ENCODE results near the gene PIP4K2B. TPM values are rescaled to one million over a fixed set of nuclear protein-coding genes. Genes with fewer than 3 reads are reported as not detected.

PIP4K2B gene
- total RNA-seq, 2 donors from 2014 or later: 74.3 to 91.6 TPM

DNA sequence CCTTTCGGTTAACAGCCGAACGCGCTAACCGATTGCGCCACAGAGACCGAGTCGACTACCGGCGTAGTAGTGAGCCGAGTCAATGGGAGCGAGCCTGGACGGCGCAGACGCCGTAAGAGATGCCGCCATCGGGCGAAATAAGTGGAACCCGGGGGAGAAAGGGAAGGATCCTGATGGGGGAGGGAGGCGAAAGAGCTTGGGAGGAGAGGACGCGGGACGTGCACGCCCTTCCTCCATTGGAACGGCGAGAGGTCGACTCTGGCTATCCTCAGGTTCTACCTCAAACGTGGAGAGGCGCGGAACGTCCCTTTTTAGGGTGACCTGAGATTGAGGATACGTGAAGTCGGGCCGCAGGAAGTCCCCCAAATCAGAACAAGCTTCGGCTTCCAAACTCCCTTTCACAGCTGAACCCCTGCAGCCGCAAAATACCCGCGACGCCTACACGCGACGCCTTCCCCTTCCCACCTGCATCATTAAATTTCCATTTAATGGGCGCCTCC, 47.5 kb downstream of the PIP4K2B start:
- Histone ChIP-seq H3K4me1 (ENCODE audit: control insufficient read depth, insufficient read depth, low read length) (no peaks in the 10 kb centered on the region), H3K4me3 (ENCODE audit: low read length) (peak overlapping the region; percentile 99), H3K27ac (ENCODE audit: low read depth, low read length) (peak overlapping the region; percentile 58), H3K9ac (ENCODE audit: extremely low read depth, low read length, poor library complexity, severe bottlenecking) (peak overlapping the region; percentile 67), H3K27me3 (ENCODE audit: control insufficient read depth, insufficient read depth, low read length, poor library complexity, severe bottlenecking) (no peaks in the 10 kb centered on the region), H3K9me3 (ENCODE audit: control insufficient read depth, low read length) (no peaks in the 10 kb centered on the region), H3K36me3 (ENCODE audit: control insufficient read depth, insufficient read depth, low read length) (peaks cover 22% of the 10 kb centered on the region)
- H3K27me3 Mint-ChIP-seq (ENCODE audit: insufficient read depth): no peaks in the 10 kb centered on the region
- DNase-seq: peak; percentile 97
- peaks cover 9% of the 10 kb centered on the region for H3K4me1 Mint-ChIP-seq
- H3K4me3 Mint-ChIP-seq: peak overlapping the region; percentile 92
- H3K9me3 Mint-ChIP-seq: no peaks in the 10 kb centered on the region
- TF ChIP-seq, protein P1, sequence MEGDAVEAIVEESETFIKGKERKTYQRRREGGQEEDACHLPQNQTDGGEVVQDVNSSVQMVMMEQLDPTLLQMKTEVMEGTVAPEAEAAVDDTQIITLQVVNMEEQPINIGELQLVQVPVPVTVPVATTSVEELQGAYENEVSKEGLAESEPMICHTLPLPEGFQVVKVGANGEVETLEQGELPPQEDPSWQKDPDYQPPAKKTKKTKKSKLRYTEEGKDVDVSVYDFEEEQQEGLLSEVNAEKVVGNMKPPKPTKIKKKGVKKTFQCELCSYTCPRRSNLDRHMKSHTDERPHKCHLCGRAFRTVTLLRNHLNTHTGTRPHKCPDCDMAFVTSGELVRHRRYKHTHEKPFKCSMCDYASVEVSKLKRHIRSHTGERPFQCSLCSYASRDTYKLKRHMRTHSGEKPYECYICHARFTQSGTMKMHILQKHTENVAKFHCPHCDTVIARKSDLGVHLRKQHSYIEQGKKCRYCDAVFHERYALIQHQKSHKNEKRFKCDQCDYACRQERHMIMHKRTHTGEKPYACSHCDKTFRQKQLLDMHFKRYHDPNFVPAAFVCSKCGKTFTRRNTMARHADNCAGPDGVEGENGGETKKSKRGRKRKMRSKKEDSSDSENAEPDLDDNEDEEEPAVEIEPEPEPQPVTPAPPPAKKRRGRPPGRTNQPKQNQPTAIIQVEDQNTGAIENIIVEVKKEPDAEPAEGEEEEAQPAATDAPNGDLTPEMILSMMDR (conservative IDR thresholded peaks at IDR 0.05): no peak
- H3K36me3 Mint-ChIP-seq (ENCODE audit: low read depth): peaks cover 18% of the 10 kb centered on the region
- peak overlapping the region; percentile 98 for H3K27ac Mint-ChIP-seq
- 0 to 1% methylated on average over 31 to 44 of the region's 44 CpGs for WGBS, 2 experiments (ENCODE audit: insufficient coverage in 1 of 2, insufficient read length in 1 of 2)

DNA sequence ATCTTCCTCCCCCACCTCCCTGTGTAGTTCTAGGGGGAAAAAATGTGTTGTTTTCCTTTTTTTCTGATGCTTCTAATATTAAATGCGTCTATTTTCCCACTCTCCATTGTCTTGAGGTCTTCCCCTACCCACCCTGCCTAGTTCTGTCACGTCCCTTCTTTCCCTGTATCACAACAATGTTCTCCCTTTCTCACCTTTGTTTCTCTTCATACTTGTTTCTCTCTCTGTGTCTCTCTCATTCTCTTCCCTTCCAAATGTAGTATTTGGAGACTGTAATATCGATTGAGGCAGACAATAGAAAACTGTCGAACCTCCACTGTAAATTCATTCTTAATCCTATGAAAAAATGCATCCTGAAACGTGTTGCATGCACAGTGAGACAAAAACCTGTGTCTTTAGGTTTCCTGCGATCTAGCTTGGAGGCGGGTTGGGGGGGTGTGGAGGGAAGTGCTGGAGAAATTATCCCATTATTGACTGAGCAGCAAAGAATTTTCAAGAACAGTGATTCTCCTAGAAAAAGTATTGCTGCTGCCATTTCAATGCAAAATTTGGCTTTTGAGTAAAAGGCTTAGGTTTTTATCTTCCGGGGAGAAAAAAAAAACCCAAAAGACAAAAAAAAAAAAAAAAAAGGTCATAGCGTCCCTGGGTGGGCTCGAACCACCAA, 48.1 kb downstream of the PIP4K2B start:
- TF ChIP-seq, protein P1 (conservative IDR thresholded peaks at IDR 0.05): no peak
- Histone ChIP-seq H3K27ac (ENCODE audit: low read depth, low read length) (no peak overlapping the region), H3K9ac (ENCODE audit: extremely low read depth, low read length, poor library complexity, severe bottlenecking) (peak overlapping the region; percentile 46), H3K27me3 (ENCODE audit: control insufficient read depth, insufficient read depth, low read length, poor library complexity, severe bottlenecking) (no peaks in the 10 kb centered on the region), H3K9me3 (ENCODE audit: control insufficient read depth, low read length) (no peaks in the 10 kb centered on the region), H3K4me3 (ENCODE audit: low read length) (peak overlapping the region; percentile 99), H3K4me1 (ENCODE audit: control insufficient read depth, insufficient read depth, low read length) (no peaks in the 10 kb centered on the region), H3K36me3 (ENCODE audit: control insufficient read depth, insufficient read depth, low read length) (peaks cover 16% of the 10 kb centered on the region)
- Mint-ChIP-seq H3K9me3 (no peaks in the 10 kb centered on the region), H3K27me3 (ENCODE audit: insufficient read depth) (no peaks in the 10 kb centered on the region), H3K4me3 (peak overlapping the region; percentile 92), H3K4me1 (peaks cover 15% of the 10 kb centered on the region), H3K36me3 (ENCODE audit: low read depth) (peaks cover 18% of the 10 kb centered on the region), H3K27ac (peak overlapping the region; percentile 98)
- peak; percentile 63 for DNase-seq
- 3% methylated on average over 7 to 10 of the region's 10 CpGs for WGBS, 2 experiments (ENCODE audit: insufficient coverage in 1 of 2, insufficient read length in 1 of 2)

DNA sequence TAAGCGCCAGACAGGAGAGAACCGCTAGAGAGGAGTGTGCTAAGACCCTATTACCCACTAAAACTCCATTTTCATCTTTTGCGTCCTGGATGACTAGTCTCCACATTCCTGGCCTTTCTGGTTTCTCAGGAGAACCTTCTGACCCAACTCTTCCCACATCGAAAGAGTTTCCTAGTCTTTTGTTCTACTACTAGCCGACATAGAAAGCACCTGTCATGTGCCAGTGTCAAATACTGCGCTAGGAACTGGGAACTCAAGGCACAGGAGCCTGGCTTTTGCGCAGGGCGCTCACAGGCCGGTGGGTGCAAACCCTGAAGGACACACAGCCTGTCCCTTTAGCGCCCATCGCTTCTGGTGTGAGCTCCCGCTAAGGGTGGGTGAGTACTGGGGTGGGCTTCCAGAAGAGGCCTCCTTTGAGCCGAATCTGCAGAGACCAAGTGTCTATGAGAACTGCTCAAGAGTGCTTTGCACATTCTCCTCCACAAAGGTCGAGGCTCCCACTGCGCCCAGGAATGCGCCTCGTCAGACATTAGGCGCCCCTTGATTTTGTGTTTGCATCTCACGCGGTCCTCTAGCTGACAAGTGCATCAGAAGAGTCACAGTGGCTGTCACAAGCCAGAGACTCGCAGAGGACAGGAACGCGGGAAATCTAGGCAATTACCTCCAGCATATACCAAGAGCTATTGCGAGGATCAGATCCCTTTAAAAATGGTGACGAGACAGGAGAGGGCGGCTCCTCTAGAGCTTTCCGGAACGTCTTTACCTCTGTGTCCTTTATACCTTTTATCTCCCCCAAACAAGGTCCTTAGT, 48.8 kb downstream of the PIP4K2B start:
- Histone ChIP-seq H3K27me3 (ENCODE audit: control insufficient read depth, insufficient read depth, low read length, poor library complexity, severe bottlenecking) (no peaks in the 10 kb centered on the region), H3K4me1 (ENCODE audit: control insufficient read depth, insufficient read depth, low read length) (no peaks in the 10 kb centered on the region), H3K9ac (ENCODE audit: extremely low read depth, low read length, poor library complexity, severe bottlenecking) (peak overlapping the region; percentile 46), H3K36me3 (ENCODE audit: control insufficient read depth, insufficient read depth, low read length) (peaks cover 9% of the 10 kb centered on the region), H3K4me3 (ENCODE audit: low read length) (peak overlapping the region; percentile 99), H3K9me3 (ENCODE audit: control insufficient read depth, low read length) (no peaks in the 10 kb centered on the region), H3K27ac (ENCODE audit: low read depth, low read length) (peak overlapping the region; percentile 70)
- DNase-seq: peak; percentile 84
- H3K27me3 Mint-ChIP-seq (ENCODE audit: insufficient read depth): no peaks in the 10 kb centered on the region
- WGBS, 2 experiments (ENCODE audit: insufficient coverage in 1 of 2, insufficient read length in 1 of 2): 2 to 4% methylated on average over 17 to 28 of the region's 28 CpGs
- TF ChIP-seq, protein P1 (conservative IDR thresholded peaks at IDR 0.05): no peak
- H3K9me3 Mint-ChIP-seq: no peaks in the 10 kb centered on the region
- peaks cover 17% of the 10 kb centered on the region for H3K36me3 Mint-ChIP-seq (ENCODE audit: low read depth)
- peaks cover 23% of the 10 kb centered on the region for H3K4me1 Mint-ChIP-seq
- peak overlapping the region; percentile 92 for H3K27ac Mint-ChIP-seq
- peak overlapping the region; percentile 92 for H3K4me3 Mint-ChIP-seq
